ENCODE data around the gene BDH1.

GRCh38 chr3:197541756-197542539, 13.8 kb downstream of the BDH1 start:
- no peak for TF ChIP-seq CTCF (IDR thresholded peaks at IDR 0.05; ENCODE audit: poor library complexity, severe bottlenecking)
- no peak for TF ChIP-seq MXI1 (conservative IDR thresholded peaks at IDR 0.05; ENCODE audit: poor library complexity, severe bottlenecking)
- TF ChIP-seq TAF1 (IDR thresholded peaks at IDR 0.05; ENCODE audit: low read depth): no peak
- TF ChIP-seq EZH2 (IDR thresholded peaks at IDR 0.05; ENCODE audit: borderline replicate concordance, insufficient read depth, low read length, poor library complexity, severe bottlenecking): no peak
- TF ChIP-seq SMC3 (conservative IDR thresholded peaks at IDR 0.05; ENCODE audit: poor library complexity): no peak
- no peak for TF ChIP-seq REST (IDR thresholded peaks at IDR 0.05; ENCODE audit: borderline replicate concordance)
- TF ChIP-seq POLR2AphosphoS5 (IDR thresholded peaks at IDR 0.05): no peak
- TF ChIP-seq EP300 (conservative IDR thresholded peaks at IDR 0.05; ENCODE audit: poor library complexity, severe bottlenecking): no peak
- no peak for TF ChIP-seq RAD21 (conservative IDR thresholded peaks at IDR 0.05)
